GM19397 (cell line): ENCODE data around the gene ZNF48.

ENCODE experiments used
- ATAC-seq: cut with Tn5 transposase; IDR thresholded peaks from one replicate; pipeline ENCODE4 v1.9.1; 2021; ENCODE audit warnings: mild to moderate bottlenecking, moderate library complexity; ENCODE audit not compliant: unreplicated experiment

Gene ZNF48

GRCh38 chr16:30395155-30395991 lies at the start of gene ZNF48:
Gene ZNF48 (plus strand): TSS chr16:30395420. CDS start chr16:30395795, 375 bp downstream.
- peak; percentile 67 for ATAC-seq

- ATAC-seq, result no peak
Measured at GRCh38 chr16:30346286-30346685, 48.9 kb upstream of the ZNF48 start.

GRCh38 chr16:30348113-30348512 lies 47.1 kb upstream of the ZNF48 start:
- ATAC-seq, result no peak

GRCh38 chr16:30348929-30349328 lies 46.3 kb upstream of the ZNF48 start:
- ATAC-seq, result no peak

- ATAC-seq, result peak; percentile 44
Measured at GRCh38 chr16:30349675-30350074, 45.5 kb upstream of the ZNF48 start.

- ATAC-seq, result no peak
Measured at GRCh38 chr16:30350134-30350871, 44.9 kb upstream of the ZNF48 start.

GRCh38 chr16:30351001-30351441 lies 44.2 kb upstream of the ZNF48 start:
- ATAC-seq, result no peak

- no peak for ATAC-seq
Measured at GRCh38 chr16:30351586-30352419, 43.4 kb upstream of the ZNF48 start.

- no peak for ATAC-seq
Measured at GRCh38 chr16:30352488-30353401, 42.5 kb upstream of the ZNF48 start.

GRCh38 chr16:30353438-30354129 lies 41.6 kb upstream of the ZNF48 start:
- no peak for ATAC-seq

- no peak for ATAC-seq
Measured at GRCh38 chr16:30354423-30355143, 40.6 kb upstream of the ZNF48 start.

- peak; percentile 59 for ATAC-seq
Measured at GRCh38 chr16:30355144-30355953, 39.9 kb upstream of the ZNF48 start, which contains the start of gene CD2BP2. Gene CD2BP2 (minus strand): TSS chr16:30355308. CDS start chr16:30354681, 627 bp downstream.

GRCh38 chr16:30355954-30356308 lies 39.3 kb upstream of the ZNF48 start:
- ATAC-seq, result no peak

- no peak for ATAC-seq
Measured at GRCh38 chr16:30356401-30357084, 38.7 kb upstream of the ZNF48 start.

GRCh38 chr16:30357085-30357714 lies 38.0 kb upstream of the ZNF48 start:
- ATAC-seq, result no peak

- no peak for ATAC-seq
Measured at GRCh38 chr16:30357715-30358576, 37.3 kb upstream of the ZNF48 start.
